ENCODE measurements around the gene PDIA5. TPM values are rescaled to one million over a fixed set of nuclear protein-coding genes. Genes with fewer than 3 reads are reported as not detected.

The PDIA5 gene
- total RNA-seq, 1 experiment from 2014 or later, result 24.3 TPM

DNA sequence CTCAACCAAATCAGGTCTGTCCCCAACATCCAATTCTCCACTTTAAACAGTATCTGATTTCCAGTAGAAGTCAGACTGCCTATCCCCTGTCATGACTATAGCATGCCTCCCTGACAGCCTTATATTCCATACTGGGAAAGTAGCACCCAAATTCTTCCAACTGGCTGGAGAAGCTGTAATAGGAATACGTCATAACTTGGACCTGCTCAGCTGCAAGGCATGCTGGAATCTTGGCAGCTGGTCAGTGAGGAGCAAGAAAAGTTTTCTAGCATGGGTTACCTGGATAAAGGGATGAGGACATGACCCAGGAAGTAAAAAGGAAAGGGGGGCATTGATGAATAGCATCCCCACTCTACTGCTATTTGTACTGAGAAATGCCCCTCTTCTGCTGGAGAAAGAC, 48.1 kb upstream of the PDIA5 start:
- H2BK12ac ChIP-seq (ENCODE audit: insufficient read length, low read depth, low read length), result no peak overlapping the region

More for the DNA sequence above, 48.1 kb upstream of the PDIA5 start:
- no peak overlapping the region for H3K18ac ChIP-seq (ENCODE audit: insufficient read length, low read depth, low read length)
- no peak for TF ChIP-seq CTCF (conservative IDR thresholded peaks at IDR 0.05)
- no peak overlapping the region for H2BK120ac ChIP-seq (ENCODE audit: low read depth, low read length, poor library complexity, severe bottlenecking)
- H3K56ac ChIP-seq (ENCODE audit: insufficient read length, low read depth, low read length), result no peak overlapping the region
- peaks cover 19% of the 10 kb centered on the region; the same call in 1 of the 2 replicates for H3K4me1 ChIP-seq (ENCODE audit: insufficient read depth, low read length)
- no peaks in the 10 kb centered on the region for H3K23me2 ChIP-seq (ENCODE audit: insufficient read length, low read depth, low read length, poor library complexity, severe bottlenecking)
- H3K27ac Mint-ChIP-seq, result no peak overlapping the region
- no peak for DNase-seq
- no peak overlapping the region for H2BK20ac ChIP-seq (ENCODE audit: low read depth, low read length, poor library complexity, severe bottlenecking)
- H2AFZ ChIP-seq (ENCODE audit: low read length), result no peak overlapping the region
- no peak overlapping the region for H3K23ac ChIP-seq (ENCODE audit: insufficient read length, low read depth, low read length)
- no peak overlapping the region for H3K4me2 ChIP-seq (ENCODE audit: insufficient read depth, insufficient read length, low read length)
- H3T11ph ChIP-seq (ENCODE audit: low read length), result no peak overlapping the region
- H3K27ac ChIP-seq (ENCODE audit: insufficient read length, low read depth, low read length), result no peak overlapping the region
- no peaks in the 10 kb centered on the region for H3K79me2 ChIP-seq (ENCODE audit: insufficient read depth, low read length)
- H2BK15ac ChIP-seq (ENCODE audit: low read depth, low read length), result no peak overlapping the region
- no peak overlapping the region for H4K8ac ChIP-seq (replicated peaks; ENCODE audit: insufficient read length, low read depth, low read length)
- H3K4me1 Mint-ChIP-seq, result peaks cover 34 to 59% of the 10 kb centered on the region in 2 experiments
- H3K27me3 Mint-ChIP-seq (ENCODE audit: low read depth), result peaks cover 30% of the 10 kb centered on the region
- H2BK5ac ChIP-seq (ENCODE audit: insufficient read length, low read length), result no peak overlapping the region
- no peaks in the 10 kb centered on the region for H3K9me3 Mint-ChIP-seq
- H3K27me3 ChIP-seq (ENCODE audit: insufficient read depth, low read length), result no peaks in the 10 kb centered on the region
- no peaks in the 10 kb centered on the region for H3K79me1 ChIP-seq (ENCODE audit: insufficient read depth, low read depth, low read length, poor library complexity, severe bottlenecking)
- no peak overlapping the region for H3K9ac ChIP-seq (ENCODE audit: extremely low read depth, insufficient read length, low read length)
- no CpG with 5 or more reads among the region's 1 CpG for WGBS (ENCODE audit: extremely low coverage, insufficient read length, low lambda C conversion rate)
- no peaks in the 10 kb centered on the region for H3K9me3 ChIP-seq (ENCODE audit: control insufficient read depth, low read depth, low read length)
- H3K4me3 Mint-ChIP-seq, result no peak overlapping the region
- peaks cover 0 to 12% (median 0%) of the 10 kb centered on the region in 3 experiments; a peak in 2 of 7 replicates for H3K36me3 Mint-ChIP-seq (ENCODE audit: insufficient read depth in 1 of 3, low read depth in 3 of 3)
- H4K91ac ChIP-seq (ENCODE audit: insufficient read length, low read depth, low read length), result no peak overlapping the region
- no peaks in the 10 kb centered on the region for H4K20me1 ChIP-seq (ENCODE audit: control insufficient read depth, insufficient read depth, insufficient read length)
- no peak overlapping the region for H3K14ac ChIP-seq (ENCODE audit: insufficient read depth, low read length)
- H2AK5ac ChIP-seq (ENCODE audit: insufficient read length, low read length), result no peak overlapping the region
- no peak overlapping the region for H3K4ac ChIP-seq (ENCODE audit: low read depth, low read length)
- no peak overlapping the region for H4K5ac ChIP-seq (ENCODE audit: insufficient read length, low read depth, low read length)

Data from H9 (cell line).